ENCODE results near the gene WDR46. TPM values are rescaled to one million over a fixed set of nuclear protein-coding genes. Genes with fewer than 3 reads are reported as not detected.

WDR46 gene, protein sequence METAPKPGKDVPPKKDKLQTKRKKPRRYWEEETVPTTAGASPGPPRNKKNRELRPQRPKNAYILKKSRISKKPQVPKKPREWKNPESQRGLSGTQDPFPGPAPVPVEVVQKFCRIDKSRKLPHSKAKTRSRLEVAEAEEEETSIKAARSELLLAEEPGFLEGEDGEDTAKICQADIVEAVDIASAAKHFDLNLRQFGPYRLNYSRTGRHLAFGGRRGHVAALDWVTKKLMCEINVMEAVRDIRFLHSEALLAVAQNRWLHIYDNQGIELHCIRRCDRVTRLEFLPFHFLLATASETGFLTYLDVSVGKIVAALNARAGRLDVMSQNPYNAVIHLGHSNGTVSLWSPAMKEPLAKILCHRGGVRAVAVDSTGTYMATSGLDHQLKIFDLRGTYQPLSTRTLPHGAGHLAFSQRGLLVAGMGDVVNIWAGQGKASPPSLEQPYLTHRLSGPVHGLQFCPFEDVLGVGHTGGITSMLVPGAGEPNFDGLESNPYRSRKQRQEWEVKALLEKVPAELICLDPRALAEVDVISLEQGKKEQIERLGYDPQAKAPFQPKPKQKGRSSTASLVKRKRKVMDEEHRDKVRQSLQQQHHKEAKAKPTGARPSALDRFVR
- total RNA-seq, result 53.8 TPM

DNA sequence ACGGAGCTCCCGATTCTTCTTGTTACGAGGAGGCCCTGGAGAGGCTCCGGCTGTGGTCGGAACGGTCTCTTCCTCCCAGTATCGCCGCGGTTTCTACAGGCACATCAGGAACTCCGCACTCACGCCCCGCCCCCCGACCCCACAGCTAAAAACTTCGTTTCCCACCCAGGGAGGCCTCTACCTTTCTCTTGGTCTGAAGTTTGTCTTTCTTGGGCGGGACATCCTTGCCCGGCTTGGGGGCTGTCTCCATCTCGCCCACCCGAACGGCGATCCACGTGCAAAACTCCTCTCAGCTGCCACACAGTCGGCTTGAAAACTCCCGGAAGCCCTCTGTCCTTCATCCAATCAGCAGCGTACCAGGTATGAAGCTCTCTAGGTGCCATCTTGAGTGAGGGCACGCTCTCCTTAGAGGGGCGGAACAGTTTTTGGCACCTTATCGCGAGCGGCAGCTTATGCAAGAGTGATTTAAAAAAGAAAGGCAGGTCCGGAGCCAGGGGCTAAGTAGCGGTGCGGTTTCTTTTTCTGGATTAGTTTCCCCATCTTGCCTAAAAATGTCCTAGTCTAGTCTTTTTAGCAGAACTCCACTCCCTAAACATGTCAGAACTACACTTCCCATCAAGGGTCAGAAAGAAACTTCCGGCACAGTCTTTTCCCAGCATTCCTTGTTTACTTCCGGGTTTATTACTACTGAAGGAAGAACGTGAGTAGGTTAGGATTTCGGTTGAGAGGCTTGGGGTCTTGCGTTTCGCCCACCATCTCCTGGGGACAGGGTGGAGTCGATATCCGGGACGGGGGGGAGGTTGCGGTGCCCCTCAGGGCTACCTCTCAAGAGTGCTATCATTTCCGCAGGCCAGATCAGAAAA is at the start of gene WDR46, which contains the start of gene PFDN6:
WDR46 (minus strand) TSS at position 319 of the 863 bp plus-strand sequence; CDS start at position 250, 69 bp downstream.
PFDN6 (plus strand) TSS at position 681 of the 863 bp plus-strand sequence. CDS start 256 bp downstream, outside the sequence.
- DNase-seq (ENCODE audit: low spot score), result peak; percentile 82

DNA sequence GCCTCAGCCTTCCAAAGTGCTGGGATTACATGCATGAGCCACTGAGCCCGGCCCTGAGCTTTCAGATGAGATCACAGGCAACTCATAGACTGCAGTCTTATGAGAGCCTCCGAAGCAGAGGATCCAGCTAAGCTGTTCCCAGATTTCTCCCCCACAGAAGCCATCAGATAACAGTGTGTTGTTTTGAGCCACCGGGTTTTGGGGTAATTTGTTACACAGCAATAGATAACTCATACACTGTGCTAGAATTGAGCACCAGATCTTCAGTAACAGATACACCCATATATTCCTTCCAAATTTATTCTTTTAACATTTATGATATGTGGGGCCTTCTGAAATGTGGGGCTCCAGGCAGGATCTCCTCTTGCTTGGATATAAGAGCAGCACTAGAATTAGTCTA is 47.5 kb upstream of the WDR46 start:
- DNase-seq (ENCODE audit: low spot score), result no peak

DNA sequence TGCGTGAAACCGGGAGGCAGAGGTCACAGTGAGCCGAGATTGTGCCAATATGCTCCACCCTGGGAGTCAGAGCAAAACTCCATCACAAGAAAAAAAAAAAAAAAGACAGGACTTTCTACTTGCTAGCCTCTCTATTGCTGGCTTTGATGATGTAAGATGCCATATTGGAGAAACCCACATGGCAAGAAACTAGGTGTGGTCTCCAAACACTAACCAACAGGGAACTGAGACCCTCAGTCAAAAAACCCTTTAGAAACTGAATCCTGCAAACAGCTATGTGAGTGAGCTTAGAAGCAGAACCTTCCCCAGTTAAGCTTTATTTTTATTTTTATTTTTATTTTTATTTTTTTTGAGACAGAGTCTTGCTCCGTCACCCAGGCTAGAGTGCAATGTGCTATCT is 46.9 kb upstream of the WDR46 start:
- DNase-seq (ENCODE audit: low spot score), result no peak

DNA sequence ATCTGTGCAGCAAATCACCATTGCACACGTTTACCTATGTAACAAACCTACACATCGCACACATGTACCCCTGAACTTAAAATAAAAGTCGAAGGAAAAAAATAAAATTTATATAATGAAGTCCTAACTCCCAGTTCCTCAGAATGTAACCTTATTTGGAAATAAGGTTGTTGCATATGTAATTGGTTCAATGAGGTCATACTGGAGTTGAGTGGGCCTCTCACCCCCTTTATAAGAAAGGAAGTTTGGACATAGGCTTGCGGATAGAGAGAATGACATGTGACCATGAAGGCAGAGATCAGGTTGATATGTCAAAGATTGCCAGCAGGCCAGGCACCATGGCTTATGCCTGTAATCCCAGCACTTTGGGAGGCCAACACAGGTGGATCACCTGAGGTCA is 44.6 kb upstream of the WDR46 start:
- no peak for DNase-seq (ENCODE audit: low spot score)

DNA sequence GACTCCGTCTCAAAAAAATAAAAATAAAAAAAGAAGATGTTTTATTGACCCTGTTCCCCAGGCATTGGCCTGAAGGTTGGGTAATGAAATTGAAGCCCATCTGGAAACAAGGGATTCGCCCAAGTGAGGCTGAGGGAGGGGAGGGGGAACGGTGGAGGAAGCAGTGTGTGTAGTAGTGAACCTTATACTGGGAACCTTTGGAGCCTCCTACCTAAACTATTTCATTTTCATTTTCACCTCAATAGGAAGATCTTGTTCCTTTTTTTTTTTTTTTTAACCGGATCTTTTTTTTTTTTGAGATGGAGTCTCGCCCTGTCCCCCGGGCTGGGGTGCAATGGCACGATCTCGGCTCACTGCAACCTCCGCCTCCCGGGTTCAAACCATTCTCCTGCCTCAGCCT is 41.7 kb upstream of the WDR46 start:
- no peak for DNase-seq (ENCODE audit: low spot score)

DNA sequence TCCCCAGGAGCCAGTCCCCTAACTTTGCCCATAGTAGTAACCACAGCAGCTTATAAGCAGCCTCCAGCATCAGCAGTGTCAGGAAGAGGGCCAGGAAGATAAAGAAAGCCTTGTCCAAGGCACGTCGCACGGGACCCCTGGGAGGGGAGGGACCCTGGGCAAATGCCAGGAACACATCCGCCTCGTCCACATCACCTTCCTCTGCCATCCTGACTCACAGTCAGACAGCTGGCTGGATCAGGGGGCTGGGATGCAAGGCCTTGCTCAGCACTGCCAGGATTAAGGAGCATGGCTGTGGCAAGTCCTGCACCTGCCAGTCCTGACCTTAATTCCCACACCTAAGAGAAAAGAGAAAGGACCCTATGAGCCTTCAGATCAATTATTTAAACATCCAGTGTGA is 40.0 kb upstream of the WDR46 start:
- DNase-seq (ENCODE audit: low spot score), result no peak

DNA sequence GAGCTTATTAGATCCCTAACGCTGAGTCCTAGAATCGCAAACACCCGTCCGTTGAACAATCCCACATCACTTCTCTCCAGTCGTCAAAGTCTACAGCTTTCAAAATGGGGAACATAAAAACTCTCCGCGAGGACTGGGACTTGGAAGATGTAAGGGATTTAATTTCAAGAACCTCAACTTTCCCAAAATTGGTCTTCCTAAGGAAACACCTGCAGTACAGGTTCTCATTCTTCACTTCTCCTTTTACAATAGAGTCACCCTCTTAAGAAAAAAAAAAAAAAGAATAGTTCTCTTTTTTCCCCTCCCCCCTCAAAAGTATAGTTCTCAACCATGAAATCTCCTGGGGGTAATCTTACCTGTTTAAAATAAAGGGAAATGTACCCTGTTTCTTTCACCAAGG is 35.1 kb upstream of the WDR46 start:
- DNase-seq (ENCODE audit: low spot score), result no peak

DNA sequence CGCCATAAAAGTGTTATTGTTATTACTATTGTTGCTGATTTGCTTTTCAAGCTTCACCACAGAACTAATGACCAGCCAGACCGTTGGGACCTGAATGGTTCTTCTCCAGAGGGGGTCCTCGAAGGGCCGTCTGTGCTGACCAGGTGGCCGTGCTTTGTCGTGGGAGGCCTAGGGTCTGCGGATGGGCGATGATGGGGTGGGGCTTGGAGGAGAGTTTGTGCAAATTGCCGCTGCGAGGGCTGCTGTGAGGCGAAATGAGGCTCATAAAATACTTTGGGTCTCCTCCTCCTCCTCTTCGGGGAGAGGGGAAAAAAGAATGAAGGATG is 34.5 kb upstream of the WDR46 start:
- DNase-seq (ENCODE audit: low spot score), result no peak

DNA sequence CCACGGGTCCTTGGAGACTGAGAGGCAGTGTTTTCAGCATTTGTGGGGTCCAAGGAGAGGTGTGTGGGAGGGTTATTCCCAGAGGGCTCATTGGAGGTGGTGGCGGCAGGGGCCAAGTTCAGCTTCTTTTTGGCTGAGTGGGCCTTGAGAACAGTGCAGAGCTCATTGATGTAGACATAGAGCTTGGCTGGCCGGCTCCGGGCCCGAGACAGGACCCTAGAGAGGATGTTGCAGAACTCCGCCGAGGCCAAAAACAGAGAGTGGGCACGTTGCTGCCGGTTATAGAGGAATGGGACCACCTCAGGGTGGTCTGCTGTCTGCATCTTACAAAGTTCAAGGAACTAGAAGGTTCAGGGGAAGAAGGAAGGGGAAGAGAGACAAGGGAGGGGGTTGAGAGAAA is 32.2 kb upstream of the WDR46 start:
- DNase-seq (ENCODE audit: low spot score), result no peak

DNA sequence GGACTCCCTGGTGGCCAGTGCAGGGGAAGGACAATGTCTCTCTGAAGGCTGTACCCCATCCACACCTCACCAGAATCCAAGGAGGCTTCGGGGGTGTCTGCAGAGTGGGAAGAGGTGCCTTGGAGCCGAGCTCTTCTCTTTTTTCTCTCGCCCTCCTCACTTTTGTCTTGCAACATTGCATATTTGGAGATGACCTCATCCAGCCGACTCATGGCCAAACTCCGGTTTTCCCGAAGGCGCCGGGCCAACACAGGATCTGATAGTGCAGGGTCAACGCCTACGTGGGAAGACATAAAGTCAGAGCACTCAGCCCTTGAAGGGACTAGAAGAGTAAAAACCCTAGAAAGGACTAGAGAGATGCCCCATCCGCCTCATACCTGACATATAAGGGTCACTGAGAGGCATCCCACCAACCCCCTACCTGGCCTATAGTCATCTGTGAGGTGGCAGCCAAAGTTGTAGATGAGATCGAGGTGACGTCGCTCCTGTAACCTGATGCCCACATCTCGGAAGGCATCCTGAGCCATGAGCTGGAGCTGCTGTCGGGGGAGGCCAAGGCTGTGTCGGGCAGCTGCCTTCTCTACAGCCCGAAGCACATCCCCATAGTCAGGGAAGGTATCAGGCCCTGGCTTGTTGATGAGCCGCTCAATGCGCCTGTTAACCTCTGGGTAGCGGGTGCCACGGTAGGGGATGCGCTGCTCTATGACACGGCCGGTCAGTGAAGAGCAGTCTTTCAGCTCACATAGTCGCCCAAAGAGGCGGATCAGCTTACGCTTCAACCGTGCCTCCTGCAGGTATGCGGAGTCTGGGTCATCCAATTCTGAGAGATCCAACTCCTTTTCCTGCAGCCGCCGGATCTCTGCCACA is 31.5 kb upstream of the WDR46 start:
- DNase-seq (ENCODE audit: low spot score), result peak; percentile 73

DNA sequence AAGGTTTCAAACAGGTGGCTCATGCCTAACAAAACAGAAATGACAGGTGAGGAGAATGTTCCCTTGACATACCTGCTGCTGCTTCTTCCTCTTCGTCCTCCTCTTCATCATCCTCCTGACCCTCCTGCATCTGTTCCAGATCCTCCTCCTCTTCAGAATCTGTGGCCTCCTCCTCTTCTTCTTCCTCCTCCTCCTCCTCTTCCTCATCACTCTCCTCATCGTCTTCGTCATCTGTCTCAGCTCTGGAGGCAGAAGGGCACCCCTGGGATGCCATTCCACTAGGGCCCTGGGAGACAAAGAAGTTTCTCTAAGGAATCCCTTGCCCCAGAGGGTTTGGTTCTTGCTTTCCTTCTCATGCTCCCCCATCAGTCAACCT is 30.9 kb upstream of the WDR46 start:
- DNase-seq (ENCODE audit: low spot score), result no peak

DNA sequence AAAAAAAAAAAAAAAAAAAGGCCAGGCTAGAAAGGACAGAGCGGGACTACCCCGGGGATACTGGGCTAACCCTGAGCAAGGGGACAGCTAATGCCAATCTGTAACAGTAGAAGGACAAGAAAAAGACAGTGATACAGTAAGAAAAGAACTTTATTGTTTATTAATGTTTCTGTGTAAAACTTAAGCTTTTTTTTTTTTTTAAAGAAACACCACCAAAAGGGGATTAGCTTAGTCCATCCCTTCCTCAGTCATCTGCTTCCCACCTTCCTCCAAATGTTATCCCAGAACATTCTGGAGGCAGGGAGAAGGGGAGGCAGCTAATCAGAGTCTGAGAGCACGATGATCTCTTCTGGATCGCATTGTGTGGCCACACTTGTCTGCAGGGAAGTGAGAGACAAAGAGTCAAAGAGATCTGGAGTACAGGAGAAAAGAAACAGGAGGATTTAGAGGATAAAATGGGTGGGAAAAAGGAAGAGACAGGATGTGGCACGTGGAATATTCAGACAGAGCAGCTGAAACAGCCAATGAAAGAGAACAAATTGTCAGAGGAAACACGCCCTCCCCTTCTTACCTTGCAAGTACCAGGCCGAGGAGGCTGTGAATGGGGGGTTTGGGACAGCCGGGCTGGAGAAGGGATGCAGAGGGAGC is 29.5 kb upstream of the WDR46 start:
- DNase-seq (ENCODE audit: low spot score), result no peak

DNA sequence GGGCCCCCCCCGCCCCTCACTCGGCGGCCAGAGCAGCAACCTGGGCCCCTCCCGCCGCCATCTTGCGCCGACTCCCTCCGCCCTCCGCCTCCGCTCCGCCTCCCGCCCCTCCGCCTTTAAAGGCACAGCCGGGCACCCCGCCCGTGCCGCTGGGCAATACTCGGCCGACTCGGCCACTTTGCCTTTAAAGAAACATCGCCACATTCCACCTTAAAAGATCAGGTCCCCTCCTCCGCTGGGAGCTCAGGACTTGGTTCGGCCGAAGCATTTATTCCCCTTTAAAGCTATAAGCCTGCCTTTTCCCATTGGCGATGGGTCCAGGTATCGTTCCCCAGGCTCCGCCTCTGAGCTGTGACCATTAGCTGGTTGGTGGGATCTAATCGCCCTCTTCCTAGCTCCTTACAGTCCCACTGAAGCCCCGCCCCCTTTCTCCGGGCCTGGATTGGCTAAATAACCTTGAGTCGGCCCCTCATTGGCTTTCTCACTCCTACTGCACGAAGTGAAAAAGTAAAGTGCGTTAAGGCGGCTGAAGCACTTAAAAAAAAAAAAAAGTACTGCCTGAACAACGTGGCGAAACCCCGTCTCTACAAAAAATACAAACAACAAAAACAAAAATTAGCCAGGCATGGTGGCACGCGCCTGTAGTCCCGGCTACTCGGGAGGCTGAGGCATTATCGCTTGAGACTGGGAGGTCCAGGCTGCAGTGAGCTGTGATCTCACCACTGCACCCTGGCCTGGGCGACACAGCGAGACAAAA is 28.8 kb upstream of the WDR46 start, which contains the start of gene ZBTB22:
ZBTB22 (minus strand) TSS at position 76 of the 757 bp plus-strand sequence. CDS start 828 bp downstream, outside the sequence.
- DNase-seq (ENCODE audit: low spot score), result peak; percentile 98

DNA sequence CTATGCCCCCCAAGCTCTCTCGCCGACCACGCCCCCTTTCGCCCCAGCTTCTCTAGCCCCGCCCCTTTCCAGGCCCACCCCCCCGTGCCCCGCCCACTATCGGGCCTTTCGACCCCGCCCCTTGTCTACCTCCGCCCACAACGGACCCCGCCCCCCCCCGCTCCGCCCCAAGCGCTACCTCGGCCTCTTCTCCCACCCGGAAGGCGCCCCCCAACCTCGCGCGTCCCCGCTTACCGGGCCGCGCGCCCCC is 28.3 kb upstream of the WDR46 start:
- peak; percentile 69 for DNase-seq (ENCODE audit: low spot score)

DNA sequence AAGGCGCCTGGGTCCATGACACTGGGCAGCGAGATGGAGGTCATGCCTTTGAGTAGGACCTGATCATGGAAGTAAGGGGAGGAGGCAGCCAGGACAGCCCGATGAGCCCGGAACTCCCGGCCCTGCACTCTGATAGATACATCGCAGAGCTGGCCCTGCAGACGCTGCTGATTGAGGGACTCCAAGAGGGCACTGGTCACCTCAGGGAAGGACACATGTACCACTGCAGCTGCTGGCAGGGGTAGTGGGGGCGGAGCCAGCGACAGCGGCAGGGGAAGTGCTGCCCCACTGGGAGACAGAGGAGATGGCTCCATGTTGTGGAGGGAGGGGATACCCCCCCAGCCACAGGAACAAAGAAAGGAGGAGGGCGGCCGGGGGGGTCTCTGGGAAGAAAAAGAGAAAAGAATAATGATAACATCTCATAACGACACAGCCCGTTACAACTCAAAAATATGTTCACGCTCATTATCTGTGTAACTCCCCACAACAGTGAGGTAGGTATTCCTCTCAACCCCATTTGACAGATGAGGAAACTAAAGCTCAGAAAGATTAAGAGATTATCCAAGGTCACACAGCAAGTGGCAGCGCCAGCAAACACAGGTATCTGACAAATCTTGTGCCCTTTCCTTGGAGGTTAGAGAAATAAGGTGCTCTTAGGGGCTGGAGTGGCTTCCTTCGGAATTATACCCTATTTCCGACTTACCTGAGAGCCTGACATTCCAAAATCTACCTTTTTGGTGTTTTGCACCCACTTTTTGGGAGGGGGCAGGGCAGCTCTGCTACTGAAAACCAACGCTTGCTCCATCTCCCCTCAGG is 27.8 kb upstream of the WDR46 start:
- no peak for DNase-seq (ENCODE audit: low spot score)

DNA sequence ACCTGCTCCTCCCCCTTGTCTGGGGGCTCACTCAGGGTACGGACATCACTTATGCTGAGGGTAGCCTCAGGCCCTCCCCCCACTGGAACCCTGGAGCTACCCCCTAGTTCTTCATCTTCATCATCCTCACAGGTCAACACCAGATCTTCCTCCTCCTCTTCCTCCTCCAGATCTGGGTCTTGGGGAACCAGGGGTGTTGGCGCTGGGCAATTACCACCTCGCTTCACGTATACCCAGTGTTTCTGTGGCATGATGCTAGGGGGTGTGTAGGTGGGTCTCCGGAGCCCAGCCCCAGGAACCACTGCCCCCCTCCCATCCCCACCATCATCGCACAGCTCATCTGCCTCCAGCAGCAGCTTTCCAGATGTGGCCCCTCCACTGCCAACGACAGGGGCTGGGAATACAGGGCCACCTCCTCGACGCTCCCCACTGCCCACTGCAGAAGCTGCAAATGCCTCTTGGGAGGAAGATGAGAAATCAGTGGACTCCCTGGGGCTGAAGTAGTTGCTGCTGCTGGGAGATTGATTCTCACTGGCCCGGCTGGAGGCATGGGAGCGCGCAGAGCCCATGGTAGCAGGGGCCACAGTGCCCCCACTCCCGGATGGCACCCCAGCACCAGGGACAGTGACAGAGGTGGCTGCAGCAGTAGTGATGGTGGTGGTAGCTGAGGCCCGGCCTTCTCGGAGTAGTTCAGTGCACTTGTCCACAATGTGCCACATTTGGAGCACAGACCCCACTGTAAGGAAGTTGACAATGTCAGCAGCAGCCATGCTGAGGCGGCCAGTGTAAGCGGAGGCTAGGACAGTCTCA is 27.0 kb upstream of the WDR46 start:
- DNase-seq (ENCODE audit: low spot score), result no peak

DNA sequence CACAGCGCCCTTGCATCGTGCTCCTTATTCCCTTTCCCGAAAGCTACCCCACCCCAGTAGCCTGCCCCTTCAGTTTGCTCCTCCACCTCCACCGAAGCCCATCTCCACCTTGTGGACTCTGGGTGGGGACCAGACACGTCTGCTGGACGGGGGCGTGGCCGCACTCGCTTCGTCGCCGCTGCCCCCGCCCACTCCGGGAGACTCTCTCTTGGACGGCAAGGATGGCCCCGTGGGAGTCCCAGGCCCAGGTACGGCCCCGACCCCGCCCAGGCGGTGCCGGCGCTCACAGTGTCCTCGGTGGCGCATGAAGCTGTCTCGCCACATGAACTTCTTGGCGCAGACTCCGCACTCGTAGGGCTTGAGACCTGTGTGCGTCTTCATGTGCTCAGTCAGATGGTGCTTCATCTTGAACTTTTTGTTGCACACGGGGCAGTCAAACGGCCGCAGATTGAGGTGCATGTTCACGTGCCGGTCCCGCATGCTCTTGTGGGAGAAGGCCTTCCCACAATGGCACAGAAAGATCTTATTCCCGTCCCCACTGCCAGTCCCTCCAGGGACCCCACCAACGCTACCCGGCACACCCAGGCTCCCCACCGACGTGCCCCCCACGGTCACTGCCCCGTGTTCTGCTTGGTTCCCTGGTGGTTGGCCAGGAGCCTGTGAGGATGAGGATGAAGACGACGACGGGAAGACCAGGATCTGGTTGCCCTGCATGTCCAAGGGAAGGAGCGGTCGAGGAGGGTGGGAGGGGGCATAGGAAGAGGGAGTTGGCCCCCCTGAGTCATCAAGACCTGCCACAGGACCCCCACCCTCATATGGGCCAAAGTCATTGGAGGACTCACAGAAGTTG is 26.1 kb upstream of the WDR46 start:
- no peak for DNase-seq (ENCODE audit: low spot score)

DNA sequence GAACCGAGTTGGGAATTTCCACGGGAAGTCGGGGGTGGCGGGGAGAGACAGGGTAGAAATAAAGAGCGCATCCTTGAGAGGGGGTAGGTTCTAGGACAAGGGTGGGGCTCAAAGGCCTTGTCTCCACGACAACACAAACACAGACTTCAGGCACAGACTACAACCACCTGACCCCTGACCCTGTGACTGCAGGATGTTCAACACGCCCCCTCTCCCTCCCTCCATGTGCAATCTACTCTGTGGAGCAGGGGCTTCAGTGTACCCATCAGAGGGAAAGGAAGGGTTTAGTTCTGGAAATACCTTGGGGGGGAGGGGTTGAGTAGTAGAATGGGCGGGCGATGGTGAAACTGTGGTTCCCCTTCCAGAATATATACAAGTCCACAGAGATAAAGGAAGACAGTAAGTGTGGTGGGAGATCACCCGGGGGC is 25.5 kb upstream of the WDR46 start:
- DNase-seq (ENCODE audit: low spot score), result peak; percentile 74

All from ureter (tissue), 1 donor.